NT2/D1 (cell line): ENCODE measurements around the gene NLN.

Source experiments
- DNase-seq: peaks from one replicate; pipeline ENCODE4 v3.0.0-alpha.2; 2011; ENCODE audit warnings: low read depth, low spot score
- H3K27me3 ChIP-seq: 2 replicates; pipeline ENCODE4 v1.6.0; 2011; ENCODE audit warnings: mild to moderate bottlenecking; ENCODE audit not compliant: insufficient read length, insufficient read depth
- H3K36me3 ChIP-seq: 2 replicates; pipeline ENCODE4 v1.6.1; 2011; ENCODE audit warnings: mild to moderate bottlenecking, low read length, mixed read lengths; ENCODE audit not compliant: insufficient read depth, insufficient read length
- H3K4me1 ChIP-seq: 2 replicates; pipeline ENCODE4 v1.5.1; 2011; ENCODE audit not compliant: insufficient read depth, insufficient read length
- H3K4me3 ChIP-seq: 2 replicates; pipeline ENCODE4 v1.5.1; 2011; ENCODE audit warnings: low read depth; ENCODE audit not compliant: insufficient read length
- H3K9ac ChIP-seq: 2 replicates; pipeline ENCODE4 v1.6.0; 2011; ENCODE audit warnings: low read depth; ENCODE audit not compliant: insufficient read length
- H3K9me3 ChIP-seq: 2 replicates; pipeline ENCODE4 v1.5.1; 2011; ENCODE audit warnings: mild to moderate bottlenecking, low read length; ENCODE audit not compliant: insufficient read depth
- SUZ12 ChIP-seq: IDR thresholded peaks from 2 replicates; pipeline ENCODE4 v1.6.1; 2011; ENCODE audit not compliant: insufficient read length, insufficient read depth; ENCODE audit errors: extremely low read depth
- YY1 ChIP-seq: IDR thresholded peaks from 2 replicates; pipeline ENCODE4 v1.6.1; 2011; ENCODE audit not compliant: insufficient read length, insufficient read depth
- ZNF274 ChIP-seq: IDR thresholded peaks from 2 replicates; pipeline ENCODE4 v1.6.1; 2011; ENCODE audit warnings: mild to moderate bottlenecking, low read depth, low read length

NLN gene

DNA sequence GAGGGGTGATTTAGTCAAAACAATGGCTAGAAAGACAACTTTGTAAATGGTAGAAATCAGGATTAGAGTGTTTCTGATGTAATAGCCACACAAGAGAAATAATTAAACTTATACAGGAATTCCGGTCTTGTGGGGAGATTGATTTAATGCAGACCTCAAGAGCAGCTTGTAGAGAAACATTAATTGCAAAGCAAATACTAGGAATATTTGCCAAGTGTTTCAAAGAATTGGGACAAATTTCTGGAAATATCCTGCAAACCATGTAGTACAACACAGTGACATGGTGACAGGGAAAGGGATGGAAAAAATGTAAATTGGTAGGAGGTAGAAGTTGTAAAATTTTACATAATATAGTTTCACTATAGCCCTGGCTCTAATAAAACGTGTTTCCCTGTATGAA lies 28.9 kb downstream of the NLN start:
- peaks cover 6% of the 10 kb centered on the region for H3K36me3 ChIP-seq
- H3K27me3 ChIP-seq: no peaks in the 10 kb centered on the region
- no peaks in the 10 kb centered on the region for H3K9me3 ChIP-seq
- H3K9ac ChIP-seq: no peak overlapping the region
- H3K4me1 ChIP-seq: no peaks in the 10 kb centered on the region
- DNase-seq: no peak
- TF ChIP-seq ZNF274 (no peak), SUZ12 (no peak), YY1 (no peak)
- H3K4me3 ChIP-seq: no peak overlapping the region

DNA sequence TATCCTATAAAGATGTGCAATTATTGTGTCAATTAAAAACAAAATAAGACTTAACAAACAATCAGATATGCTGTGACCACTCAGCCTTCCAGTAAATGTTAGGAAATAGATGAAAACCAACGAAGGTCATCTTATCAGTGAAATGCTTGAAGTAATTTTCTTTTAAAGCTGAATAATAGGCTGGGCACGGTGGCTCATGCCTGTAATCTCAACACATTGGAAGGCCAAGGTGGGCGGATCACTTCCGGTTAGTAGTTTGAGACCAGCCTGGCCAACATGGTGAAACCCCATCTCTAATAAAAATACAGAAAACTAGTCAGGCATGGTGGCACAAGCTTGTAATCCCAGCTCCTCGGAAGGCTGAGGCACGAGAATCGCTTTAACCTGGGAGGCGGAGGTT lies 31.2 kb downstream of the NLN start:
- TF ChIP-seq ZNF274: no peak
- no peak for TF ChIP-seq YY1
- TF ChIP-seq SUZ12: no peak
- no peaks in the 10 kb centered on the region for H3K27me3 ChIP-seq
- H3K9ac ChIP-seq: no peak overlapping the region
- H3K4me3 ChIP-seq: no peak overlapping the region
- no peaks in the 10 kb centered on the region for H3K9me3 ChIP-seq
- DNase-seq: no peak
- H3K36me3 ChIP-seq: peaks cover 6% of the 10 kb centered on the region
- no peaks in the 10 kb centered on the region for H3K4me1 ChIP-seq

DNA sequence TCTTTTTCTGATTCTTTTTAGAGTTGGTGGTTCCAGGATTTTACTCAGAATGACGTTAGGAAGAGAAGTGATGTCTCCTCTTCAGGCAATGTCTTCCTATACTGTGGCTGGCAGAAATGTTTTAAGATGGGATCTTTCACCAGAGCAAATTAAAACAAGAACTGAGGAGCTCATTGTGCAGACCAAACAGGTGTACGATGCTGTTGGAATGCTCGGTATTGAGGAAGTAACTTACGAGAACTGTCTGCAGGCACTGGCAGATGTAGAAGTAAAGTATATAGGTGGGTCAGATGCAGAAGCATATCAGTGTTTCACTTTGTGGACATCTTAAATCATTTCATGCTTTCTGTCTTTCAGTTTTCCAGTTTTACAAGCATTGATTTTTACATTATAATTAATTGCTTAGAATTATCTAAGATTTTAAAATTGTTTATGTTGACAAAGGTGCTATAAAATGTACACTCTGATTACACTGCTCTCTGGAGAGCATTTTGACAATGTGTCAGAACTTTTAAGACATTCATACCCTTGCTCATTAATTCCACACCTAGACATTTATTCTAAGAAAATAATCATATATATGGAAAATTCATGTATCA lies 36.6 kb downstream of the NLN start:
- DNase-seq: no peak
- TF ChIP-seq ZNF274: no peak
- no peak for TF ChIP-seq YY1
- no peak for TF ChIP-seq SUZ12
- Histone ChIP-seq H3K9me3 (no peaks in the 10 kb centered on the region), H3K36me3 (peaks cover 30% of the 10 kb centered on the region), H3K4me3 (no peak overlapping the region), H3K9ac (no peak overlapping the region), H3K4me1 (no peaks in the 10 kb centered on the region), H3K27me3 (no peaks in the 10 kb centered on the region)

DNA sequence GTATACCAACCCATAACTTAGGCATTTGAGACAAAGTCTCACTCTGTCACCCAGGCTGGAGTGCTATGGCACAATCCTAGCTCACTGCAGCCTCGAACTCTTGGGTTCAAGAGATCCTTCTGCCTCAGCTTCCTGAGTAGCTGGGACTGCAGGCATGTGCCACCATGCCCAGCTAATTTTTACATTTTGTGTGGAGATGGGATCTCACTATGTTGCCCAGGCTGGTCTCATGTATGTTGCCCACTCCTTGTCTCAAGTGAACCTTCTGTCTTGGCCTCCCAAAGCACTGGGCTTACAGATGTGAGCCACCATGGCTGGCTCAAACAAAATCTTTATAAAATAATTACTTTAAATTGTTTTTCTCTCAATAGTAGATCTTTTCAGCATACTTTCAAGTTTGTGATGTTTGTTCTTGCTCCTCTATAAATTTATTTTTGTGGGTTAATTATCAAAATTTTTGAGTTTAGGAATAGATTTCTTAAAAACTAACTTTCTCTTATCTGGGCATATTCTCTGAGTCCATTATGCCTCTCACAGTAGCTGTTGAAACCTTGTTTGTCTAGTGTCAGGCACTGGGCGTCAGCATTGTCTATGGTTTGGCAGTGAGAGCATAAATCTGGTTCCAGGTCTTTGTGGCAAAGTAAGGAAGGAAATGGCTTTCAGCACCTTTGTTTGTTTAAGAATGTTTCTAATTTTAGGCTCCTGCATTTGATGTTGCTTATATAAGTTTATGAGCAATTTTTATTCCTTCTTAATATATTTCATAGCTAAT lies 38.7 kb downstream of the NLN start:
- DNase-seq: no peak
- Histone ChIP-seq H3K4me3 (no peak overlapping the region), H3K36me3 (peaks cover 31% of the 10 kb centered on the region), H3K9me3 (0 out of 2 replicates have a peak, but pooled peaks cover under 1% of the 10 kb centered on the region), H3K4me1 (no peaks in the 10 kb centered on the region), H3K27me3 (no peaks in the 10 kb centered on the region), H3K9ac (no peak overlapping the region)
- no peak for TF ChIP-seq SUZ12
- no peak for TF ChIP-seq YY1
- no peak for TF ChIP-seq ZNF274

DNA sequence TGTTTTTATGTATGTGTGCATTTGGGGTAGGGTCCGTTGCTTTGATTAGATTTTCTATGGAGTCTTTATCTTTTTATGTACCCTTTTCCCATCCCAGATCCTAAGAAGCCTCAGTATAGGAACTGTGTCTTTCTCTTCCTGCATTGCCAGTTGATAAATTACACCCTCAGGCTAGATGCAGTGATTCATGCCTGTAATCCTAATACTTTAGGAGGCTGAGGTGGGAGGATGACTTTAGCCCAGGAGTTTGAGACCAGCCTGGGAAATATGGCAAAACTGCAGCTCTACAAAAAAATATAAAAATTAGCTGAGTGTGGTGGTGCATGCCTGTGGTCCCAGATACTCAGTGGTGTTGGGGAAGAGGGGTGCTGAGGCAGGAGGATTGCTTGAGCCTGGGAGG lies 40.2 kb downstream of the NLN start:
- no peaks in the 10 kb centered on the region for H3K4me1 ChIP-seq
- TF ChIP-seq SUZ12: no peak
- TF ChIP-seq YY1: no peak
- TF ChIP-seq ZNF274: no peak
- no peaks in the 10 kb centered on the region for H3K27me3 ChIP-seq
- peaks cover 43% of the 10 kb centered on the region for H3K36me3 ChIP-seq
- peaks cover 16% of the 10 kb centered on the region for H3K9me3 ChIP-seq
- DNase-seq: no peak
- no peak overlapping the region for H3K9ac ChIP-seq
- H3K4me3 ChIP-seq: no peak overlapping the region

DNA sequence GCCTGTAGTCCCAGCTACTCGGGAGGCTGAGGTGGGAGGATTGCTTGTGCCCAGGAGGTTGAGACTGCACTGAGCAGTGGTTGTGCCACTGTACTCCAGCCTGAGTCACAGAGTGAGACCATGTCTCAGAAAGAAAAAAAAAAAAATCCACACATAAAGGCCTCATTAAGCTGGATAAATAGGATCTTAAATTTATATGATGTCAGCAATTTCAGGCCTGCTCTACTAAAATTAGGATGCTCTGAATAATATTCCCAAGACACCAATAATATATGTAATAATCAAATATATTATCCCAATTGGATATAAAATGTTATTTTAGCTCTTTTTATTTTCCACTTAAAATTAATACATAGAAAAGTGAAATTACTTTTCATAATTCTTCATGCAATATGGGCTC lies 43.6 kb downstream of the NLN start:
- Histone ChIP-seq H3K9me3 (peaks cover 18% of the 10 kb centered on the region), H3K4me3 (no peak overlapping the region), H3K4me1 (no peaks in the 10 kb centered on the region), H3K9ac (no peak overlapping the region), H3K36me3 (peaks cover 30% of the 10 kb centered on the region), H3K27me3 (no peaks in the 10 kb centered on the region)
- TF ChIP-seq SUZ12: no peak
- no peak for TF ChIP-seq YY1
- TF ChIP-seq ZNF274: no peak
- DNase-seq: no peak

DNA sequence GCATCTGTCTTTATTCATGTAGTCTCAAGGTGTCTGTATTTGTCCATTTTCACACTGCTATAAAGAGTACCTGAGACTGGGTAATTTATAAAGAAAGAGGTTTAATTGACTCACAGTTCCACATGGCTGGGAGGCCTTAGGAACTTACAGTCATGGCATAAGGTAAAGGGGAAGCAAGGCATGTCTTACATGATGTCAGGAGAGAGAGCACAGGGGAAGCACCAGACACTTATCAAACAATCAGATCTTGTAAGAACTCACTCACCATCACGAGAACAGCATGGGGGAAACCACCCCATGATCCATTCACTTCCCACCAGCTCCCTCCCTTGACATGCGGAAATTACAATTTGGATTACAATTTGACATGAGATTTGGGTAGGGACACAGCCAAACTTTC lies 44.2 kb downstream of the NLN start:
- TF ChIP-seq SUZ12: no peak
- TF ChIP-seq ZNF274: no peak
- TF ChIP-seq YY1: no peak
- Histone ChIP-seq H3K4me3 (no peak overlapping the region), H3K4me1 (no peaks in the 10 kb centered on the region), H3K27me3 (no peaks in the 10 kb centered on the region), H3K9ac (no peak overlapping the region), H3K9me3 (peaks cover 18% of the 10 kb centered on the region), H3K36me3 (peaks cover 29% of the 10 kb centered on the region)
- no peak for DNase-seq

DNA sequence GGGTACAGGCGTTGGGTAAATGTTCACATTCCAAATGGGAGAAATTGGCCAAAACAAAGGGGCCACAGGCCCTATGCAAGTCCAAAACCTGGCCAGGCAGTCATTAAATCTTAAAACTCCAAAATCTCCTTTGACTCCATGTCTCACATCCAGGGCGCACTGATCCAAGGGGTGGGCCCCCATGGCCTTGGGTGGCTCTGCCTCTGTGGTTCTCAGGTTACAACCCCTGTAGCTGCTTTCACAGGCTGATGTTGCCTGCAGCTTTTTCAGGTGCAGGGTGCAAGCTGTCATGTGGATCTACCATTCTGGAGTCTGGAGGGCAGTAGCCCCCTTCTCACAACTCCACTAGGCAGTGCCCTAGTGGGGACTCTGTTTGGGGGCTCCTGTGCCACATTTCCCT lies 44.8 kb downstream of the NLN start:
- H3K36me3 ChIP-seq: peaks cover 29% of the 10 kb centered on the region
- no peaks in the 10 kb centered on the region for H3K4me1 ChIP-seq
- no peak overlapping the region for H3K9ac ChIP-seq
- no peaks in the 10 kb centered on the region for H3K27me3 ChIP-seq
- DNase-seq: no peak
- H3K9me3 ChIP-seq: peaks cover 18% of the 10 kb centered on the region
- no peak overlapping the region for H3K4me3 ChIP-seq
- no peak for TF ChIP-seq SUZ12
- no peak for TF ChIP-seq ZNF274
- no peak for TF ChIP-seq YY1
